Fibroblast of villous mesenchyme (primary cell): ENCODE measurements around the gene TCOF1. TPM values are rescaled to one million over a fixed set of nuclear protein-coding genes. Genes with fewer than 3 reads are reported as not detected.

ENCODE experiments used
- DNase-seq: peaks from one replicate; pipeline ENCODE4 v3.0.0-alpha.2; 2010; ENCODE audit warnings: low read depth
- H3K4me3 ChIP-seq: 2 replicates; pipeline ENCODE4 v1.5.1; 2011; ENCODE audit warnings: low read depth, mild to moderate bottlenecking, low read length
- CTCF ChIP-seq: IDR thresholded peaks from 2 replicates; pipeline ENCODE4 v1.5.1; 2012; ENCODE audit warnings: low read depth, mild to moderate bottlenecking, low read length; ENCODE audit not compliant: insufficient read depth
- total RNA-seq: library from RNA; depleted of rRNA; stranded (reverse); fragments of >200 nt; gene quantifications from 2 replicates; pipeline ENCODE4 v1.2.3, GENCODE V29; 2012

Gene TCOF1
- total RNA-seq, 1 donor = 23.7 TPM

- TF ChIP-seq CTCF = no peak
- DNase-seq = peak; percentile 25
- no peak overlapping the region for H3K4me3 ChIP-seq
Measured at GRCh38 chr5:150397782-150398721, 40.6 kb downstream of the TCOF1 start.

- TF ChIP-seq CTCF = peak; percentile 27
- H3K4me3 ChIP-seq = no peak overlapping the region
- no peak for DNase-seq
Measured at GRCh38 chr5:150398722-150399523, 41.4 kb downstream of the TCOF1 start.

- no peak overlapping the region for H3K4me3 ChIP-seq
- no peak for TF ChIP-seq CTCF
- DNase-seq = peak; percentile 30
Measured at GRCh38 chr5:150399524-150400211, 42.2 kb downstream of the TCOF1 start.

GRCh38 chr5:150400316-150401075 is 43.0 kb downstream of the TCOF1 start:
- no peak for TF ChIP-seq CTCF
- no peak overlapping the region for H3K4me3 ChIP-seq
- DNase-seq = no peak

- no peak for TF ChIP-seq CTCF
- H3K4me3 ChIP-seq = no peak overlapping the region
- no peak for DNase-seq
Measured at GRCh38 chr5:150401076-150401375, 43.5 kb downstream of the TCOF1 start.
